Brain (organoid and tissue), 1 donor: Measurements from ENCODE around the gene PCDHB4. TPM values are rescaled to one million over a fixed set of nuclear protein-coding genes. Genes with fewer than 3 reads are reported as not detected.

ENCODE experiments used
- polyA plus RNA-seq: library from polyadenylated mRNA; stranded (reverse); fragments of 350-450 nt; fragmentation: Illumina TruSeq; extraction: RNeasy Lipid Tissue Mini Kit (QIAGEN cat#74804); gene quantifications from one replicate; pipeline ENCODE4 v1.2.3, GENCODE V29; 2015; ENCODE audit warnings: low read depth, low replicate concordance; ENCODE audit not compliant: insufficient read depth

The PCDHB4 gene
- polyA plus RNA-seq, 1 donor from 2014 or later = 3.2 TPM

Other genes with a start within 250 kb of the PCDHB4 start
- gene PCDHA12, start 246.5 kb upstream of the PCDHB4 start, polyA plus RNA-seq = 0.66 TPM
- gene PCDHA13, start 239.7 kb upstream of the PCDHB4 start, polyA plus RNA-seq = 0.36 TPM
- 0.81 TPM for gene PCDHAC1, start 195.5 kb upstream of the PCDHB4 start, polyA plus RNA-seq
- gene PCDHAC2, start 155.3 kb upstream of the PCDHB4 start, polyA plus RNA-seq = 1.8 TPM
- gene PCDHB1, start 70.4 kb upstream of the PCDHB4 start, polyA plus RNA-seq = 0.32 TPM
- 37.5 TPM for gene PCDHB2, start 27.2 kb upstream of the PCDHB4 start, polyA plus RNA-seq
- 1.0 TPM for gene PCDHB3, start 21.3 kb upstream of the PCDHB4 start, polyA plus RNA-seq
- 57.4 TPM for gene PCDHB5, start 13.4 kb downstream of the PCDHB4 start, polyA plus RNA-seq
- 1.5 TPM for gene PCDHB6, start 28.2 kb downstream of the PCDHB4 start, polyA plus RNA-seq
- gene PCDHB7, start 50.8 kb downstream of the PCDHB4 start, polyA plus RNA-seq = 1.3 TPM
- gene PCDHB8, start 56.0 kb downstream of the PCDHB4 start, polyA plus RNA-seq = 5.9 TPM
- gene PCDHB16, start 60.6 kb downstream of the PCDHB4 start, polyA plus RNA-seq = 20.5 TPM
- gene PCDHB9, start 65.3 kb downstream of the PCDHB4 start, polyA plus RNA-seq = 30.1 TPM
- 8.4 TPM for gene PCDHB10, start 70.5 kb downstream of the PCDHB4 start, polyA plus RNA-seq
- gene PCDHB11, start 77.8 kb downstream of the PCDHB4 start, polyA plus RNA-seq = 0.31 TPM
- gene PCDHB12, start 86.9 kb downstream of the PCDHB4 start, polyA plus RNA-seq = 0.98 TPM
- 0.87 TPM for gene PCDHB13, start 92.1 kb downstream of the PCDHB4 start, polyA plus RNA-seq
- 1.8 TPM for gene PCDHB14, start 101.5 kb downstream of the PCDHB4 start, polyA plus RNA-seq
- gene PCDHB15, start 123.6 kb downstream of the PCDHB4 start, polyA plus RNA-seq = 3.0 TPM
- not detected for gene SLC25A2, start 182.2 kb downstream of the PCDHB4 start, polyA plus RNA-seq
- gene TAF7, start 199.0 kb downstream of the PCDHB4 start, polyA plus RNA-seq = 145 TPM
- 4.9 TPM for gene PCDHGA1, start 208.7 kb downstream of the PCDHB4 start, polyA plus RNA-seq
- gene PCDHGA2, start 216.9 kb downstream of the PCDHB4 start, polyA plus RNA-seq = 7.8 TPM
- 4.4 TPM for gene PCDHGA3, start 222.0 kb downstream of the PCDHB4 start, polyA plus RNA-seq
- gene PCDHGB1, start 228.3 kb downstream of the PCDHB4 start, polyA plus RNA-seq = 2.6 TPM
- gene PCDHGA4, start 233.2 kb downstream of the PCDHB4 start, polyA plus RNA-seq = 3.9 TPM
- gene PCDHGB2, start 238.2 kb downstream of the PCDHB4 start, polyA plus RNA-seq = 4.7 TPM
- gene PCDHGA5, start 242.3 kb downstream of the PCDHB4 start, polyA plus RNA-seq = 1.0 TPM
- gene PCDHGB3, start 248.4 kb downstream of the PCDHB4 start, polyA plus RNA-seq = 0.49 TPM